HL-60 (cell line): Measurements from ENCODE around the gene MKI67.

Experiments
- DNase-seq, 2 experiments: peaks; one replicate each; pipeline ENCODE4 v3.0.0-alpha.2; 2010 to 2020; ENCODE audit warnings: low read depth in 1 of 2, low spot score in 1 of 2
- H3K27ac ChIP-seq: fragments of 250-450 bp; sonication (Bioruptor Pico); replicated peaks from 2 replicates; pipeline ENCODE4 v1.5.1; 2020; ENCODE audit warnings: mild to moderate bottlenecking, moderate library complexity
- H3K27me3 ChIP-seq: fragments of 250-450 bp; sonication (Bioruptor Pico); 2 replicates; pipeline ENCODE4 v1.5.1; 2021; ENCODE audit warnings: mild to moderate bottlenecking, moderate library complexity; ENCODE audit not compliant: insufficient read depth, poor library complexity, severe bottlenecking
- H3K4me3 ChIP-seq: replicated peaks from 2 replicates; pipeline ENCODE4 v1.5.1; 2011; ENCODE audit warnings: mild to moderate bottlenecking, control low read depth, low read length; ENCODE audit not compliant: insufficient read depth
- GABPA ChIP-seq: IDR thresholded peaks from 2 replicates; pipeline ENCODE4 v1.6.1; 2012; ENCODE audit warnings: low read depth
- POLR2AphosphoS5 ChIP-seq: IDR thresholded peaks from 2 replicates; pipeline ENCODE4 v1.6.1; 2012; ENCODE audit warnings: low read depth
- SPI1 ChIP-seq: IDR thresholded peaks from 2 replicates; pipeline ENCODE4 v1.6.1; 2012; ENCODE audit warnings: low read depth, mild to moderate bottlenecking, borderline replicate concordance
- TF ChIP-seq, protein P1 (sequence below): IDR thresholded peaks from 2 replicates; pipeline ENCODE4 v1.6.1; 2012; ENCODE audit warnings: low read depth; ENCODE audit not compliant: insufficient replicate concordance
- TF ChIP-seq, protein P2 (sequence below): IDR thresholded peaks from one replicate; pipeline ENCODE4 v1.5.1; 2011; ENCODE audit warnings: low read length, control low read depth, inconsistent platforms; ENCODE audit not compliant: insufficient read depth

Gene MKI67

DNA sequence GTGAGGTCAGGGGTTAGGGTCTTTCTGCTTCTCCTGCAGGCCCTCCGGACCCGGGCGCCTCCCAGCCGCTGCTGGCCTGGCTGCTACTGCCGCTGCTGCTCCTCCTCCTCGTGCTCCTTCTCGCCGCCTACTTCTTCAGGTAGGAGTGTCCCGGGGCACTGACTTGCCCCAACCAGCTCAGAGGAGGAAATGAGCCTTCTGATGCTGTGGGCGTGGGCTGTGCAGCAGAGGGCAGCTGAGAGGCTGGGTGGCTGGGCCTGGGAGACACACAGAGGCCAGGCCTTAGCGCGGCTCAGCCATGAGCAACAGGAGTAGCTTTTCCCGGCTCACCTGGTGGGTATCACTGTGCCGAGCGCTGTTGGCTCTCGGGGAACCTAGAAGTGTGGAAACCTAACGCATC lies 78.9 kb downstream of the MKI67 start:
- DNase-seq = peak; percentile 92 to 96
- Histone ChIP-seq H3K27me3 (no peaks in the 10 kb centered on the region), H3K27ac (peak overlapping the region; percentile 82), H3K4me3 (peak overlapping the region; percentile 69)
- TF ChIP-seq GABPA (no peak), SPI1 (peak; percentile 7; the same call in 1 of the 2 replicates), POLR2AphosphoS5 (peak; percentile 84)
- TF ChIP-seq, protein P1, sequence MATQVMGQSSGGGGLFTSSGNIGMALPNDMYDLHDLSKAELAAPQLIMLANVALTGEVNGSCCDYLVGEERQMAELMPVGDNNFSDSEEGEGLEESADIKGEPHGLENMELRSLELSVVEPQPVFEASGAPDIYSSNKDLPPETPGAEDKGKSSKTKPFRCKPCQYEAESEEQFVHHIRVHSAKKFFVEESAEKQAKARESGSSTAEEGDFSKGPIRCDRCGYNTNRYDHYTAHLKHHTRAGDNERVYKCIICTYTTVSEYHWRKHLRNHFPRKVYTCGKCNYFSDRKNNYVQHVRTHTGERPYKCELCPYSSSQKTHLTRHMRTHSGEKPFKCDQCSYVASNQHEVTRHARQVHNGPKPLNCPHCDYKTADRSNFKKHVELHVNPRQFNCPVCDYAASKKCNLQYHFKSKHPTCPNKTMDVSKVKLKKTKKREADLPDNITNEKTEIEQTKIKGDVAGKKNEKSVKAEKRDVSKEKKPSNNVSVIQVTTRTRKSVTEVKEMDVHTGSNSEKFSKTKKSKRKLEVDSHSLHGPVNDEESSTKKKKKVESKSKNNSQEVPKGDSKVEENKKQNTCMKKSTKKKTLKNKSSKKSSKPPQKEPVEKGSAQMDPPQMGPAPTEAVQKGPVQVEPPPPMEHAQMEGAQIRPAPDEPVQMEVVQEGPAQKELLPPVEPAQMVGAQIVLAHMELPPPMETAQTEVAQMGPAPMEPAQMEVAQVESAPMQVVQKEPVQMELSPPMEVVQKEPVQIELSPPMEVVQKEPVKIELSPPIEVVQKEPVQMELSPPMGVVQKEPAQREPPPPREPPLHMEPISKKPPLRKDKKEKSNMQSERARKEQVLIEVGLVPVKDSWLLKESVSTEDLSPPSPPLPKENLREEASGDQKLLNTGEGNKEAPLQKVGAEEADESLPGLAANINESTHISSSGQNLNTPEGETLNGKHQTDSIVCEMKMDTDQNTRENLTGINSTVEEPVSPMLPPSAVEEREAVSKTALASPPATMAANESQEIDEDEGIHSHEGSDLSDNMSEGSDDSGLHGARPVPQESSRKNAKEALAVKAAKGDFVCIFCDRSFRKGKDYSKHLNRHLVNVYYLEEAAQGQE = peak; percentile 22
- TF ChIP-seq, protein P2, sequence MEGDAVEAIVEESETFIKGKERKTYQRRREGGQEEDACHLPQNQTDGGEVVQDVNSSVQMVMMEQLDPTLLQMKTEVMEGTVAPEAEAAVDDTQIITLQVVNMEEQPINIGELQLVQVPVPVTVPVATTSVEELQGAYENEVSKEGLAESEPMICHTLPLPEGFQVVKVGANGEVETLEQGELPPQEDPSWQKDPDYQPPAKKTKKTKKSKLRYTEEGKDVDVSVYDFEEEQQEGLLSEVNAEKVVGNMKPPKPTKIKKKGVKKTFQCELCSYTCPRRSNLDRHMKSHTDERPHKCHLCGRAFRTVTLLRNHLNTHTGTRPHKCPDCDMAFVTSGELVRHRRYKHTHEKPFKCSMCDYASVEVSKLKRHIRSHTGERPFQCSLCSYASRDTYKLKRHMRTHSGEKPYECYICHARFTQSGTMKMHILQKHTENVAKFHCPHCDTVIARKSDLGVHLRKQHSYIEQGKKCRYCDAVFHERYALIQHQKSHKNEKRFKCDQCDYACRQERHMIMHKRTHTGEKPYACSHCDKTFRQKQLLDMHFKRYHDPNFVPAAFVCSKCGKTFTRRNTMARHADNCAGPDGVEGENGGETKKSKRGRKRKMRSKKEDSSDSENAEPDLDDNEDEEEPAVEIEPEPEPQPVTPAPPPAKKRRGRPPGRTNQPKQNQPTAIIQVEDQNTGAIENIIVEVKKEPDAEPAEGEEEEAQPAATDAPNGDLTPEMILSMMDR = no peak

DNA sequence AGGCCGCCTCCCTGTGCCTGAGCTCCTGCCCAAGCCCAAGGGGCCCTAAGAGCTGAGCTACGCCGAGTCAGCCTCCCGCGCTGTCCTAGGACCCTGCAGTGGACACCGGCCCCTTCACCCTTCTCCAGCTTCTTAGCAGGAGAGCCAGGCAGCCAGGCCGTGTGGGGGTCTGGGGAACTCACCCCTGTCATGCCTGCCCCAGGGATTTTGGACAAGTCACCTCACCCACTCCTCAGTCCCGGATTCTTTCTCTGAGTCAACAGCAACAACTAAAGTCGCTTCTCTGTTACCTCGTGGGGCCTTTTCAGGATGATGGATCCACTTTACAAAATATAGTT lies 79.3 kb downstream of the MKI67 start:
- H3K4me3 ChIP-seq = peak overlapping the region; percentile 69; the same call in 1 of the 2 replicates
- no peak for DNase-seq
- peak overlapping the region; percentile 82 for H3K27ac ChIP-seq
- no peaks in the 10 kb centered on the region for H3K27me3 ChIP-seq
- TF ChIP-seq GABPA (no peak), POLR2AphosphoS5 (no peak)
- TF ChIP-seq, protein P1 = no peak
- TF ChIP-seq, protein P2 = no peak
